HUES6 (cell line): ENCODE results near the gene C9orf50.

Source experiments
- H3K27ac ChIP-seq: 2 replicates; pipeline ENCODE4 v1.7.0; 2013; ENCODE audit warnings: low read depth, mild to moderate bottlenecking, low read length, inconsistent platforms
- H3K27me3 ChIP-seq: 2 replicates; pipeline ENCODE4 v1.6.1; 2013; ENCODE audit warnings: low read length; ENCODE audit not compliant: control insufficient read depth, insufficient read depth
- H3K36me3 ChIP-seq: 2 replicates; pipeline ENCODE4 v1.6.1; 2013; ENCODE audit warnings: low read length; ENCODE audit not compliant: control insufficient read depth, insufficient read depth
- H3K4me1 ChIP-seq: 2 replicates; pipeline ENCODE4 v1.6.1; 2013; ENCODE audit warnings: low read length; ENCODE audit not compliant: control insufficient read depth, insufficient read depth
- H3K4me3 ChIP-seq: 2 replicates; pipeline ENCODE4 v1.5.1; 2013; ENCODE audit warnings: low read depth, low read length
- H3K9ac ChIP-seq: one replicate; pipeline ENCODE4 v1.6.1; 2013; ENCODE audit warnings: mild to moderate bottlenecking, low read length
- H3K9me3 ChIP-seq: 2 replicates; pipeline ENCODE4 v1.6.1; 2013; ENCODE audit warnings: low read depth, low read length; ENCODE audit not compliant: control insufficient read depth, insufficient read depth

Gene C9orf50

GRCh38 chr9:129646654-129647053 lies 25.8 kb upstream of the C9orf50 start:
- H3K4me1 ChIP-seq: peaks cover 6% of the 10 kb centered on the region; the same call in 1 of the 2 replicates
- H3K4me3 ChIP-seq: no peak overlapping the region
- no peak overlapping the region for H3K9ac ChIP-seq
- H3K36me3 ChIP-seq: no peaks in the 10 kb centered on the region
- no peaks in the 10 kb centered on the region for H3K9me3 ChIP-seq
- no peak overlapping the region for H3K27ac ChIP-seq
- H3K27me3 ChIP-seq: no peaks in the 10 kb centered on the region

- H3K9me3 ChIP-seq: no peaks in the 10 kb centered on the region
- no peaks in the 10 kb centered on the region for H3K27me3 ChIP-seq
- no peak overlapping the region for H3K4me3 ChIP-seq
- no peak overlapping the region for H3K27ac ChIP-seq
- H3K9ac ChIP-seq: no peak overlapping the region
- no peaks in the 10 kb centered on the region for H3K36me3 ChIP-seq
- H3K4me1 ChIP-seq: peaks cover 6% of the 10 kb centered on the region; the same call in 1 of the 2 replicates
These were observed 25.4 kb upstream of the C9orf50 start for GRCh38 chr9:129646252-129646651.

- Histone ChIP-seq H3K27me3 (no peaks in the 10 kb centered on the region), H3K27ac (no peak overlapping the region), H3K36me3 (no peaks in the 10 kb centered on the region), H3K4me3 (no peak overlapping the region), H3K9ac (no peak overlapping the region), H3K9me3 (no peaks in the 10 kb centered on the region), H3K4me1 (peaks cover 15% of the 10 kb centered on the region)
These were observed 24.0 kb upstream of the C9orf50 start for GRCh38 chr9:129644902-129645301.

- H3K27me3 ChIP-seq: no peaks in the 10 kb centered on the region
- no peak overlapping the region for H3K4me3 ChIP-seq
- H3K36me3 ChIP-seq: peaks cover under 1% of the 10 kb centered on the region; the same call in 1 of the 2 replicates
- H3K4me1 ChIP-seq: peaks cover 15% of the 10 kb centered on the region
- H3K9ac ChIP-seq: no peak overlapping the region
- H3K27ac ChIP-seq: no peak overlapping the region
- no peaks in the 10 kb centered on the region for H3K9me3 ChIP-seq
These were observed 23.5 kb upstream of the C9orf50 start for GRCh38 chr9:129644365-129644764.

GRCh38 chr9:129643706-129644105 lies 22.8 kb upstream of the C9orf50 start:
- Histone ChIP-seq H3K9me3 (no peaks in the 10 kb centered on the region), H3K27ac (no peak overlapping the region), H3K4me1 (peaks cover 15% of the 10 kb centered on the region), H3K27me3 (no peaks in the 10 kb centered on the region), H3K9ac (no peak overlapping the region), H3K4me3 (no peak overlapping the region), H3K36me3 (peaks cover 7% of the 10 kb centered on the region)

- peaks cover 24% of the 10 kb centered on the region for H3K36me3 ChIP-seq
- H3K9ac ChIP-seq: peak within 1 kb of the TSS; percentile 84
- H3K27ac ChIP-seq: no peak within 1 kb of the TSS
- H3K27me3 ChIP-seq: no peaks in the 10 kb centered on the region
- H3K4me1 ChIP-seq: peaks cover 12% of the 10 kb centered on the region
- H3K9me3 ChIP-seq: no peaks in the 10 kb centered on the region
- H3K4me3 ChIP-seq: peak within 1 kb of the TSS; percentile 84
These were observed 21.1 kb upstream of the C9orf50 start, which contains the start of gene ASB6 for GRCh38 chr9:129641750-129642585. ASB6 (minus strand) TSS chr9:129642151; CDS start chr9:129641999, 152 bp downstream.

GRCh38 chr9:129640871-129641749 lies 20.2 kb upstream of the C9orf50 start:
- H3K36me3 ChIP-seq: peaks cover 30% of the 10 kb centered on the region
- H3K9ac ChIP-seq: peak overlapping the region; percentile 84
- no peaks in the 10 kb centered on the region for H3K9me3 ChIP-seq
- no peaks in the 10 kb centered on the region for H3K27me3 ChIP-seq
- no peak overlapping the region for H3K27ac ChIP-seq
- peak overlapping the region; percentile 84 for H3K4me3 ChIP-seq
- H3K4me1 ChIP-seq: peaks cover 12% of the 10 kb centered on the region

GRCh38 chr9:129640086-129640870 lies 19.4 kb upstream of the C9orf50 start:
- H3K36me3 ChIP-seq: peaks cover 36% of the 10 kb centered on the region
- H3K9me3 ChIP-seq: no peaks in the 10 kb centered on the region
- H3K27ac ChIP-seq: no peak overlapping the region
- H3K27me3 ChIP-seq: no peaks in the 10 kb centered on the region
- H3K9ac ChIP-seq: no peak overlapping the region
- H3K4me1 ChIP-seq: peaks cover 12% of the 10 kb centered on the region
- H3K4me3 ChIP-seq: peak overlapping the region; percentile 84

GRCh38 chr9:129639756-129640085 lies 18.8 kb upstream of the C9orf50 start:
- Histone ChIP-seq H3K36me3 (peaks cover 42% of the 10 kb centered on the region), H3K9ac (no peak overlapping the region), H3K9me3 (no peaks in the 10 kb centered on the region), H3K27me3 (no peaks in the 10 kb centered on the region), H3K27ac (no peak overlapping the region), H3K4me3 (no peak overlapping the region), H3K4me1 (peaks cover 12% of the 10 kb centered on the region)

- Histone ChIP-seq H3K36me3 (peaks cover 47% of the 10 kb centered on the region), H3K27ac (no peak overlapping the region), H3K4me1 (peaks cover 12% of the 10 kb centered on the region), H3K4me3 (no peak overlapping the region), H3K9ac (no peak overlapping the region), H3K9me3 (no peaks in the 10 kb centered on the region), H3K27me3 (no peaks in the 10 kb centered on the region)
These were observed 18.2 kb upstream of the C9orf50 start for GRCh38 chr9:129639034-129639630.
